HCT116 (cell line): ENCODE measurements around the gene TEDDM1. TPM values are rescaled to one million over a fixed set of nuclear protein-coding genes. Genes with fewer than 3 reads are reported as not detected.

Experiments used
- ATAC-seq: fragments of 200-7000 bp; cut with Tn5 transposase; 2 replicates; pipeline ENCODE4 v1.9.1; 2020; ENCODE audit warnings: mild to moderate bottlenecking, moderate library complexity
- BruUV-seq: library from RNA; stranded (reverse); fragments of 400-500 nt; replicated peaks from 2 replicates; lab custom pipeline; 2021; lab: Mats Ljungman, UMichigan
- CTCF ChIA-PET: fragments of 300-600 bp; sonication (Branson Sonifier 250); formaldehyde crosslinking; loops from one replicate; lab custom pipeline; 2021; ENCODE audit warnings: antibody characterized with exemption; lab: Charles Lee
- POLR2A ChIA-PET: fragments of 300-600, 350-600 bp; sonication (Branson Sonifier 250); formaldehyde crosslinking; loops from one replicate; lab custom pipeline; 2021; ENCODE audit warnings: antibody characterized with exemption; lab: Charles Lee
- RAD21 ChIA-PET, 2 experiments: fragments of 300-600 bp; sonication (Branson Sonifier 250); formaldehyde crosslinking; loops; one replicate each; lab custom pipeline; 2023; ENCODE audit warnings: low total read pairs in 2 of 2; ENCODE audit not compliant: uncharacterized antibody in 2 of 2, unreplicated experiment in 2 of 2, low non-redundant PET in 1 of 2; lab: Charles Lee
- DNase-seq: peaks from one replicate; pipeline ENCODE4 v3.0.0-alpha.2; 2010; ENCODE audit warnings: low read depth, low spot score
- H2AFZ ChIP-seq: fragments of 200-600 bp; shearing (Covaris generic), sonication (generic); 2 replicates; pipeline ENCODE4 v1.6.1; 2017; ENCODE audit warnings: low read depth, mixed run types, mixed read lengths, antibody characterized with exemption, low read length; ENCODE audit not compliant: poor library complexity, severe bottlenecking
- H3K27ac ChIP-seq: 2 replicates; pipeline ENCODE4 v1.5.1; 2012; ENCODE audit warnings: low read depth, low read length
- H3K27me3 ChIP-seq: fragments of 200-600 bp; sonication (generic); 2 replicates; pipeline ENCODE4 v1.6.1; 2016; ENCODE audit warnings: mixed run types, low read length, mixed read lengths; ENCODE audit not compliant: insufficient read depth
- H3K36me3 ChIP-seq, 2 experiments: fragments of 200-500 bp in 1 of 2; fragments of 200-600 bp in 1 of 2; sonication (Bioruptor generic) in 1 of 2; sonication (generic) in 1 of 2; 2 replicates each; pipeline versions ENCODE4 v1.5.1 to v1.6.1; 2014 to 2016; ENCODE audit warnings: low read length in 2 of 2, inconsistent platforms in 1 of 2, mixed read lengths in 1 of 2, mixed run types in 1 of 2; ENCODE audit not compliant: insufficient read depth in 2 of 2, control insufficient read depth in 1 of 2
- H3K4me1 ChIP-seq, 2 experiments: fragments of 200-600 bp in 1 of 2; sonication (generic) in 1 of 2; 2 replicates each; pipeline versions ENCODE4 v1.5.1 to v1.6.1; 2012 to 2017; ENCODE audit warnings: low read length in 2 of 2, inconsistent platforms in 1 of 2, mild to moderate bottlenecking in 1 of 2, mixed read lengths in 1 of 2, mixed run types in 1 of 2, moderate library complexity in 1 of 2; ENCODE audit not compliant: insufficient read depth in 2 of 2, control insufficient read depth in 1 of 2
- H3K4me2 ChIP-seq: fragments of 200-600 bp; sonication (generic); 2 replicates; pipeline ENCODE4 v1.6.1; 2017; ENCODE audit warnings: mixed run types, low read length, mixed read lengths
- H3K4me3 ChIP-seq, 2 experiments: fragments of 200-600 bp in 1 of 2; sonication (generic) in 1 of 2; replicated peaks in 1 of 2; 2 replicates each; pipeline ENCODE4 v1.5.1; 2011 to 2016; ENCODE audit warnings: low read length in 2 of 2, control low read depth in 1 of 2, low read depth in 1 of 2, mild to moderate bottlenecking in 1 of 2, mixed read lengths in 1 of 2, mixed run types in 1 of 2
- H3K79me2 ChIP-seq: fragments of 200-600 bp; sonication (generic); 2 replicates; pipeline ENCODE4 v1.6.1; 2017; ENCODE audit warnings: mild to moderate bottlenecking, mixed run types, low read length, moderate library complexity, mixed read lengths; ENCODE audit not compliant: insufficient read depth
- H3K9ac ChIP-seq: fragments of 200-600 bp; sonication (generic); 2 replicates; pipeline ENCODE4 v1.6.1; 2016; ENCODE audit warnings: low read length, mixed read lengths
- H3K9me2 ChIP-seq: fragments of 200-600 bp; sonication (generic), shearing (Covaris generic); 2 replicates; pipeline ENCODE4 v1.6.1; 2017; ENCODE audit warnings: mixed run types, mild to moderate bottlenecking, moderate library complexity; ENCODE audit not compliant: insufficient read depth
- H3K9me3 ChIP-seq, 2 experiments: fragments of 200-500 bp in 1 of 2; fragments of 200-600 bp in 1 of 2; sonication (Bioruptor generic) in 1 of 2; sonication (generic) in 1 of 2; 2 replicates each; pipeline ENCODE4 v1.6.1; 2014 to 2017; ENCODE audit warnings: low read length in 2 of 2, mixed read lengths in 2 of 2, inconsistent platforms in 1 of 2, low read depth in 1 of 2, mild to moderate bottlenecking in 1 of 2, mixed run types in 1 of 2, moderate library complexity in 1 of 2; ENCODE audit not compliant: control insufficient read depth in 1 of 2, insufficient read depth in 1 of 2
- H4K20me1 ChIP-seq: fragments of 200-600 bp; sonication (generic), shearing (Covaris generic); 2 replicates; pipeline ENCODE4 v1.6.1; 2017; ENCODE audit warnings: mixed run types, mild to moderate bottlenecking, moderate library complexity; ENCODE audit not compliant: insufficient read depth
- ATF3 ChIP-seq: IDR thresholded peaks from 2 replicates; pipeline ENCODE4 v1.6.1; 2012
- CBX3 ChIP-seq: IDR thresholded peaks from 2 replicates; pipeline ENCODE4 v1.6.1; 2012; ENCODE audit warnings: low read depth
- CEBPB ChIP-seq: IDR thresholded peaks from 2 replicates; pipeline ENCODE4 v1.6.1; 2012; ENCODE audit warnings: low read depth
- CTCF ChIP-seq, 3 experiments: fragments of 200-600 bp in 1 of 3; sonication (generic) in 1 of 3; IDR thresholded peaks in 2 of 3; conservative IDR thresholded peaks in 1 of 3; 2 replicates each; pipeline ENCODE4 v1.5.1; 2012 to 2017; ENCODE audit warnings: low read depth in 2 of 3, low read length in 2 of 3, antibody characterized with exemption in 1 of 3, borderline replicate concordance in 1 of 3, control low read depth in 1 of 3, mild to moderate bottlenecking in 1 of 3, mixed read lengths in 1 of 3, mixed run types in 1 of 3, moderate library complexity in 1 of 3; ENCODE audit not compliant: insufficient read depth in 1 of 3
- EGR1 ChIP-seq: IDR thresholded peaks from 2 replicates; pipeline ENCODE4 v1.6.1; 2012; ENCODE audit warnings: low read depth
- ELF1 ChIP-seq: IDR thresholded peaks from 2 replicates; pipeline ENCODE4 v1.6.1; 2012; ENCODE audit warnings: low read depth, borderline replicate concordance
- EZH2 ChIP-seq: fragments of 200-600 bp; sonication (generic); IDR thresholded peaks from 2 replicates; pipeline ENCODE4 v1.6.1; 2017; ENCODE audit warnings: antibody characterized with exemption, mixed run types
- EZH2phosphoT487 ChIP-seq: fragments of 200-600 bp; IDR thresholded peaks from 2 replicates; pipeline ENCODE4 v1.6.1; 2018; ENCODE audit warnings: antibody characterized with exemption, borderline replicate concordance
- FOSL1 ChIP-seq: IDR thresholded peaks from 2 replicates; pipeline ENCODE4 v1.6.1; 2012; ENCODE audit warnings: low read depth
- JUND ChIP-seq: IDR thresholded peaks from 2 replicates; pipeline ENCODE4 v1.6.1; 2012
- MAX ChIP-seq: IDR thresholded peaks from 2 replicates; pipeline ENCODE4 v1.6.1; 2012
- POLR2A ChIP-seq: IDR thresholded peaks from 2 replicates; pipeline ENCODE4 v1.7.0; 2011; ENCODE audit warnings: borderline replicate concordance; ENCODE audit not compliant: insufficient read depth, insufficient read length; ENCODE audit errors: extremely low read depth
- RAD21 ChIP-seq: IDR thresholded peaks from 2 replicates; pipeline ENCODE4 v1.6.1; 2012; ENCODE audit warnings: low read depth, mild to moderate bottlenecking
- SIN3A ChIP-seq: IDR thresholded peaks from 2 replicates; pipeline ENCODE4 v1.6.1; 2012; ENCODE audit warnings: low read depth
- SP1 ChIP-seq: IDR thresholded peaks from 2 replicates; pipeline ENCODE4 v1.6.1; 2012; ENCODE audit warnings: low read depth
- SRF ChIP-seq: IDR thresholded peaks from 2 replicates; pipeline ENCODE4 v1.6.1; 2012; ENCODE audit warnings: low read depth
- YY1 ChIP-seq: IDR thresholded peaks from 2 replicates; pipeline ENCODE4 v1.6.1; 2011; ENCODE audit warnings: low read length, low read depth, moderate library complexity, mild to moderate bottlenecking; ENCODE audit not compliant: insufficient replicate concordance; ENCODE audit errors: extremely low read depth
- ZFX ChIP-seq: fragments of 450-650 bp; IDR thresholded peaks from 2 replicates; pipeline ENCODE4 v1.6.1; 2017
- ZNF274 ChIP-seq: fragments of 200-500 bp; sonication (Bioruptor generic); IDR thresholded peaks from 2 replicates; pipeline ENCODE4 v1.6.1; 2014; ENCODE audit warnings: mild to moderate bottlenecking, low read depth, low read length, inconsistent platforms
- intact Hi-C: fragments of 100-400 bp; cut with micrococcal nuclease; formaldehyde crosslinking; loops from 2 replicates; pipeline ENCODE4 v1.10.0; 2022
- total RNA-seq: library from RNA; stranded (reverse); gene quantifications from one replicate; pipeline ENCODE4 v1.2.1, GENCODE V29; 2021; ENCODE audit not compliant: unreplicated experiment

Gene TEDDM1
- total RNA-seq, 1 experiment from 2014 or later: not detected

GRCh38 chr1:182413969-182414368 lies 13.5 kb upstream of the TEDDM1 start:
- H3K9me2 ChIP-seq: no peaks in the 10 kb centered on the region
- no peak overlapping the region for H2AFZ ChIP-seq
- H3K79me2 ChIP-seq: no peaks in the 10 kb centered on the region
- no peak for TF ChIP-seq ZNF274
- no peak for TF ChIP-seq EGR1
- H4K20me1 ChIP-seq: no peaks in the 10 kb centered on the region
- BruUV-seq: no TSS peak
- H3K27me3 ChIP-seq: no peaks in the 10 kb centered on the region
- no peak for ATAC-seq
- intact Hi-C loops: no loop called here
- no peaks in the 10 kb centered on the region for H3K36me3 ChIP-seq
- POLR2A ChIA-PET: no interaction called here
- H3K9ac ChIP-seq: no peak overlapping the region
- RAD21 ChIA-PET: no interaction called here
- CTCF ChIA-PET: no interaction called here
- no peak overlapping the region for H3K4me2 ChIP-seq
- H3K4me1 ChIP-seq: no peaks in the 10 kb centered on the region
- no peak overlapping the region for H3K27ac ChIP-seq
- DNase-seq: no peak
- H3K4me3 ChIP-seq: no peak overlapping the region
- H3K9me3 ChIP-seq: no peaks in the 10 kb centered on the region

- Histone ChIP-seq H2AFZ (no peak overlapping the region), H3K9ac (no peak overlapping the region), H3K9me2 (no peaks in the 10 kb centered on the region), H3K4me1 (no peaks in the 10 kb centered on the region), H3K4me2 (no peak overlapping the region), H4K20me1 (no peaks in the 10 kb centered on the region), H3K79me2 (no peaks in the 10 kb centered on the region), H3K4me3 (no peak overlapping the region), H3K27ac (no peak overlapping the region), H3K36me3 (no peaks in the 10 kb centered on the region), H3K9me3 (no peaks in the 10 kb centered on the region), H3K27me3 (no peaks in the 10 kb centered on the region)
- ATAC-seq: no peak
- ChIA-PET CTCF (no interaction called here), POLR2A (no interaction called here), RAD21 (no interaction called here)
- BruUV-seq: no TSS peak
- intact Hi-C loops: no loop called here
- no peak for DNase-seq
- TF ChIP-seq ELF1 (no peak), EZH2 (no peak), SRF (no peak), CBX3 (no peak), RAD21 (no peak), CTCF (IDR thresholded peaks at IDR 0.05 in 2 of 3, conservative IDR thresholded peaks at IDR 0.05 in 1 of 3; ENCODE audit: borderline replicate concordance in 1 of 3, insufficient read depth in 1 of 3, low read depth in 2 of 3, low read length in 2 of 3) (no peak), SP1 (no peak), MAX (no peak), CEBPB (no peak), ZFX (no peak), FOSL1 (no peak), YY1 (no peak), EZH2phosphoT487 (no peak), SIN3A (no peak), EGR1 (no peak), POLR2A (no peak), ATF3 (no peak), ZNF274 (no peak), JUND (no peak)
Measured at GRCh38 chr1:182413486-182413885, 13.0 kb upstream of the TEDDM1 start.
